22Rv1 (cell line): ENCODE results near the gene PCK2.

Experiments
- H3K27ac ChIP-seq: fragments of 450-650 bp; 2 replicates; pipeline ENCODE4 v1.5.1; 2017
- CTCF ChIP-seq: fragments of 450-650 bp; IDR thresholded peaks from 2 replicates; pipeline ENCODE4 v1.5.1; 2017; ENCODE audit warnings: mild to moderate bottlenecking
- ZFX ChIP-seq: fragments of 450-650 bp; IDR thresholded peaks from 2 replicates; pipeline ENCODE4 v1.6.1; 2017; ENCODE audit warnings: antibody characterized with exemption, borderline replicate concordance

Gene PCK2

GRCh38 chr14:24117179-24117578 lies 23.1 kb downstream of the PCK2 start:
- TF ChIP-seq ZFX (no peak), CTCF (no peak)
- H3K27ac ChIP-seq, result no peak overlapping the region

GRCh38 chr14:24119691-24120090 lies 25.6 kb downstream of the PCK2 start:
- H3K27ac ChIP-seq, result no peak overlapping the region
- TF ChIP-seq ZFX (no peak), CTCF (no peak)

- no peak for TF ChIP-seq ZFX
- no peak for TF ChIP-seq CTCF
- H3K27ac ChIP-seq, result no peak overlapping the region
Observed at GRCh38 chr14:24121210-24121609, 27.1 kb downstream of the PCK2 start.

GRCh38 chr14:24122416-24122815 lies 28.3 kb downstream of the PCK2 start:
- TF ChIP-seq ZFX (no peak), CTCF (no peak)
- no peak overlapping the region for H3K27ac ChIP-seq

GRCh38 chr14:24122898-24123297 lies 28.8 kb downstream of the PCK2 start:
- TF ChIP-seq CTCF (no peak), ZFX (no peak)
- H3K27ac ChIP-seq, result 0 out of 2 replicates have a peak overlapping the region, but pooled peaks have one; percentile 29

GRCh38 chr14:24123424-24124417 lies 29.6 kb downstream of the PCK2 start:
- H3K27ac ChIP-seq, result 0 out of 2 replicates have a peak overlapping the region, but pooled peaks have one; percentile 29

More at GRCh38 chr14:24123424-24124417, 29.6 kb downstream of the PCK2 start:
- TF ChIP-seq CTCF (no peak), ZFX (no peak)
